SU-DHL-6 (cell line): ENCODE results near the gene CNTFR.

Experiments
- CTCF ChIP-seq: fragments of 200-600 bp; sonication (generic); IDR thresholded peaks from one replicate; pipeline ENCODE4 v1.5.1; 2017; ENCODE audit warnings: antibody characterized with exemption, mild to moderate bottlenecking, low read length, moderate library complexity; ENCODE audit not compliant: insufficient read depth, poor library complexity, severe bottlenecking
- EZH2phosphoT487 ChIP-seq: fragments of 200-600 bp; sonication (generic), shearing (Covaris generic); conservative IDR thresholded peaks from 2 replicates; pipeline ENCODE4 v1.6.1; 2018; ENCODE audit warnings: mild to moderate bottlenecking, antibody characterized with exemption, low read length, moderate library complexity, mixed read lengths

GRCh38 chr9:34505370-34506120 is 84.0 kb downstream of the CNTFR start:
- TF ChIP-seq CTCF: no peak
- TF ChIP-seq EZH2phosphoT487: no peak
